Mucosa of rectum (tissue), 2 donors: Measurements from ENCODE around the gene ACAP2.

Experiments used
- H3K27ac ChIP-seq, 2 donors: one replicate each; pipeline ENCODE4 v1.7.0; 2013; ENCODE audit warnings: inconsistent platforms in 2 of 2, low read depth in 2 of 2, low read length in 2 of 2
- H3K27me3 ChIP-seq, 2 donors: one replicate each; pipeline ENCODE4 v1.7.0; 2013; ENCODE audit warnings: low read length in 2 of 2; ENCODE audit not compliant: control insufficient read depth in 2 of 2, insufficient read depth in 2 of 2
- H3K36me3 ChIP-seq, 2 donors: one replicate each; pipeline ENCODE4 v1.7.0; 2013; ENCODE audit warnings: low read length in 2 of 2; ENCODE audit not compliant: control insufficient read depth in 2 of 2, insufficient read depth in 2 of 2
- H3K4me1 ChIP-seq, 2 donors: one replicate each; pipeline ENCODE4 v1.7.0; 2013; ENCODE audit warnings: low read length in 2 of 2, mild to moderate bottlenecking in 1 of 2; ENCODE audit not compliant: control insufficient read depth in 2 of 2, insufficient read depth in 2 of 2
- H3K4me3 ChIP-seq, 2 donors: one replicate each; pipeline ENCODE4 v1.7.0; 2013; ENCODE audit warnings: low read length in 2 of 2
- H3K9ac ChIP-seq, 2 donors: one replicate each; pipeline ENCODE4 v1.7.0; 2013; ENCODE audit warnings: low read length in 2 of 2, low read depth in 1 of 2, mild to moderate bottlenecking in 1 of 2
- H3K9me3 ChIP-seq, 2 donors: one replicate each; pipeline ENCODE4 v1.7.0; 2013; ENCODE audit warnings: low read length in 2 of 2; ENCODE audit not compliant: control insufficient read depth in 2 of 2
- donor health status: healthy.
- donor health status: Normal muscosa, but diverticular disease.

Gene ACAP2

DNA sequence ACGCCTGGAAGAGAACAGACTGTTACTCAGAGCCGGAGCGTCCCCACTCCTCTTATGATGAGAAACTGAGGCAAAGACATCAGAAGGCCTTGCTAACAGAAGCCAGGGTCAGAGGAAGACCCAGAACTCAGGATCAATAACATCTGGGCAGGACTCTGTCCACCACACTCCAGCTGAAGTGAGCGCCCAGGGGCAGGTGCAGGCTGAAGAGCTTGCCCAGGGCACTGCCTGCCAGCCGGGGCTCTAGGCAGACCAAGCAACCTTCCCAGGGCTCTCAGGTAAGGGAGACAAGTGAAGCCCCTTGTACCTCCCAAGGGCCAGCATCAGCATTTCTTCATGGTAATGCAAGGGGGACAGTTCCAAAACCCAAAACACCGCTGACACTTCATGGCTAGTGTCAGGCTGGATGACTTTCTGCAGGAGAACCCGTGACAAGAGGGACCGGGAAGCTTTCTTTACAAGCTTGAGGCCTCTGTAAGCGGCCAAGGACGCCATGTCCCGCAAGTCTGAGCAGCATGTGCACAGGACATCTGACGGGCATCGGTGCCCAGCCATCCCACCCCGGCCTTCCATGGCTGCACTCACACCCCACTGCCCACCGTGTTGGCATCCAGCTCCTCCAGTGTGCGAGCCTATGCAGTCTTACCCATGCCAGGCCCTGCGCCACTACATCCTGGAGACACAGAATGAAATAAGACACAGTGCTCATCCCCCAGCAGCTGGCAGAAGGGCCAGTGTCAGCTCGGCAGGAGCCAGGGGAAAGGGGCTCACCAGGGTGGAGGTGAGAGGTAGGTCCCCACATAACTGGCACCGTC is 186.0 kb downstream of the ACAP2 start:
- no peaks in the 10 kb centered on the region for H3K27me3 ChIP-seq
- no peaks in the 10 kb centered on the region for H3K36me3 ChIP-seq
- H3K27ac ChIP-seq: no peak overlapping the region
- H3K9ac ChIP-seq: no peak overlapping the region
- H3K9me3 ChIP-seq: no peaks in the 10 kb centered on the region
- H3K4me1 ChIP-seq: peaks cover 18 to 23% of the 10 kb centered on the region in 2 donors
- H3K4me3 ChIP-seq: no peak overlapping the region

DNA sequence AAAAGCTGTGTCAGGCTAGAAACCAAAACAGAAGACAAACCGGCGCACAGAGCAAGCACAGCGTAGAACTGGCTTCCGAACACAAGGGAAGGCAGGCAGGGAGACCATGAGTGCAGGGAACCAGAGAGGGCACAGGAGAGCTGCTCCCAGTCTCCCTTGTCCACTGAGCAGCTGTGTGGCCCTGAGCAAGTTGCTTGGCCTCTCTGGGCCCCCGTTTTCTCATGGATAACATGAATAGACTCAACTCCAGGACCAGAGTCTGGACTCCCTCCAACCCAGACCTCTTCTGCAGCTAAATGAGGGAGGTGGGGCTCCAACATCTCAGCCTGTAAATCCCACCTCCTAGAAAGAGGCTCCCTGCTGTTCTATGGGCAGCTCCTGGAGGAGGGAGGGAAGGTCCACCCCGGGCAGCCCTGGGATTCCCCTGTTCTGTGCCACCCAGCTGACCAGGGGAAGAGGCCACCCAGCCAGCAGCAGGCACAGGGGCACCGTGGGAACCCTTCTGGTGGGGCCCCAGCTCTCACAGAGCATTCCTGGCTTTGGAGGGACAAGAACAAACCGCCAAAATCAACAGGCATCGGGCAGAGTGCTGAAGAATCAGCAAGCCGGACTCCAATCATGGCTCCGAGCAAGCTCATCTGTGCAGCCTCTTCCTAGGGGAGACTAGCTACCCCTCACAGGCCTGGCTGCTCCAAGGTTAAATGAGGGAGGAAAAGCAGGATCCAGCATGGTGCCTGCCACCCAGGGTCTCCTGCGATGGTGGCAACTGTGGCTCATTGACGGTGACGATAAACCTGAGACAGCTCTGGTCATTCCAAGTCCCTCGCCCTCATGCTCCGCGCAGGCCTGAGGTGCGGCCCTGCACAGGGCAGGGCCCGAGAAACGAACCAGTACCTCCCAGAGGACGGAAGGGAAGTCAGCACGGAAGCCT is 187.0 kb downstream of the ACAP2 start:
- Histone ChIP-seq H3K27ac (no peak overlapping the region), H3K27me3 (no peaks in the 10 kb centered on the region), H3K36me3 (no peaks in the 10 kb centered on the region), H3K9ac (no peak overlapping the region), H3K9me3 (no peaks in the 10 kb centered on the region), H3K4me1 (peaks cover 17 to 22% of the 10 kb centered on the region in 2 donors), H3K4me3 (no peak overlapping the region)

GRCh38 chr3:195255176-195255500 is 187.7 kb downstream of the ACAP2 start:
- Histone ChIP-seq H3K9ac (no peak overlapping the region), H3K27me3 (no peaks in the 10 kb centered on the region), H3K9me3 (no peaks in the 10 kb centered on the region), H3K4me1 (peaks cover 11 to 17% of the 10 kb centered on the region in 2 donors), H3K4me3 (no peak overlapping the region), H3K36me3 (no peaks in the 10 kb centered on the region), H3K27ac (no peak overlapping the region)

DNA sequence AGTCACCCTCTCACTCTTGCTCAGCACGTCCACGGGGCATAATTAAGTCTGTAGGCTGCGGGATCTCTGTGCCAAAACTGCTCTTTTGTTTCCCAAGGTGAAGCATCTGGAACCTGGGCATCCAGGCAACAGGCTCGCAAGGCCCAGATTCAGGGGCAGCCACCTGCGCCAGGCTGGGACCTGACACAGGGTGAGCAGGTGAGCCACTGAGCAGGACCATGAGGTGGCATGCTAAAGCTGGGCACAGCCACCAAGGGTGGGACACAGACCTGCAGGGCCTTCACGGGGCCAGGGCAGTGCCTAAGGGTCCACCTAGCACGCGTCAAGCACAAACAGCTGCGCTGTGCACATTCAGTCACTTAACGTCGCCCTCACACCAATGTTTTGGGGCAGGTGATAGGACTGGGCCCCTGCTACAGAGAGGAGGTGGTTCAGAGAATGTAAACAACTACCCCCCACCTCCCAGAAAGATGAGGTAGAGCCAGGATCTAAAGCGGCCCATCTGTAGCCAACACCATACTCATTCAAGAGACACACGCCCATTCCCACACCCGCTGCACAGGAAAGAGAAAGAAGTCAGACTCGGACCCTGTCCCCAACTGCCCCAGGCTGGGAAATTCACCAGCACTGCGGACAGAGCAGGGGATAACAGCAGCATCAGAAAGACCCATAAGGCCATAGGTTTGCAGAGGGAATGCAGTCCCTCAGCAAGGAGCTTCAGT is 188.2 kb downstream of the ACAP2 start:
- H3K4me1 ChIP-seq: peaks cover 10 to 17% of the 10 kb centered on the region in 2 donors
- no peak overlapping the region for H3K27ac ChIP-seq
- no peaks in the 10 kb centered on the region for H3K36me3 ChIP-seq
- no peak overlapping the region for H3K9ac ChIP-seq
- H3K9me3 ChIP-seq: no peaks in the 10 kb centered on the region
- no peak overlapping the region for H3K4me3 ChIP-seq
- no peaks in the 10 kb centered on the region for H3K27me3 ChIP-seq

DNA sequence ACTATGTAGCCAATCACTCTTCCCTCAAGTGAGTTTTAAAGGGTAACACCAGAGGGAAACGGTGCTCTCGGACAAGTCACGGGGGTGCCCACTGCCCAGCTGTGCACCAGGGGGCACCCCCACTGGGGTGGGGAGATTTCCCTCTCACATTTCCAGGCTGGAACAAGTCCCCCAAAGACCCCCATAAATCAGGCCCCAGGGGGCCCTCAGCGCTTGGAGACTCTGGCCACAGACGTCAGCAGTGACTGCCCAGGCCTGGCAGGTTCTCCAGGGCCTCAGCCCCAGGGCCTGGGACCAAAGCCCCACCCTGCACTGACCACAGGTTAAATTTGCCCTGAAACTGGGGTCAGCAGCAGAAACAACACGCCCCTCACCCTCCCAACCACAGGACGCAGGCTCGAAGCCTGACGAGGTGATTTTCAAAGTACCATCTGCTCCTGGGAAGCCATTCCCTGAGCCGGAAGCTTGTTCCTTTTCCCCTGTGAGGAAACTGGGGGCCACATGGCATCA is 188.8 kb downstream of the ACAP2 start:
- no peak overlapping the region for H3K9ac ChIP-seq
- peaks cover 4 to 11% of the 10 kb centered on the region in 2 donors for H3K4me1 ChIP-seq
- H3K27me3 ChIP-seq: no peaks in the 10 kb centered on the region
- no peaks in the 10 kb centered on the region for H3K9me3 ChIP-seq
- no peaks in the 10 kb centered on the region for H3K36me3 ChIP-seq
- no peak overlapping the region for H3K27ac ChIP-seq
- no peak overlapping the region for H3K4me3 ChIP-seq

GRCh38 chr3:195251336-195252065 is 191.3 kb downstream of the ACAP2 start:
- Histone ChIP-seq H3K36me3 (no peaks in the 10 kb centered on the region), H3K4me1 (no peaks in the 10 kb centered on the region), H3K4me3 (no peak overlapping the region), H3K9ac (no peak overlapping the region), H3K9me3 (no peaks in the 10 kb centered on the region), H3K27ac (no peak overlapping the region), H3K27me3 (no peaks in the 10 kb centered on the region)

DNA sequence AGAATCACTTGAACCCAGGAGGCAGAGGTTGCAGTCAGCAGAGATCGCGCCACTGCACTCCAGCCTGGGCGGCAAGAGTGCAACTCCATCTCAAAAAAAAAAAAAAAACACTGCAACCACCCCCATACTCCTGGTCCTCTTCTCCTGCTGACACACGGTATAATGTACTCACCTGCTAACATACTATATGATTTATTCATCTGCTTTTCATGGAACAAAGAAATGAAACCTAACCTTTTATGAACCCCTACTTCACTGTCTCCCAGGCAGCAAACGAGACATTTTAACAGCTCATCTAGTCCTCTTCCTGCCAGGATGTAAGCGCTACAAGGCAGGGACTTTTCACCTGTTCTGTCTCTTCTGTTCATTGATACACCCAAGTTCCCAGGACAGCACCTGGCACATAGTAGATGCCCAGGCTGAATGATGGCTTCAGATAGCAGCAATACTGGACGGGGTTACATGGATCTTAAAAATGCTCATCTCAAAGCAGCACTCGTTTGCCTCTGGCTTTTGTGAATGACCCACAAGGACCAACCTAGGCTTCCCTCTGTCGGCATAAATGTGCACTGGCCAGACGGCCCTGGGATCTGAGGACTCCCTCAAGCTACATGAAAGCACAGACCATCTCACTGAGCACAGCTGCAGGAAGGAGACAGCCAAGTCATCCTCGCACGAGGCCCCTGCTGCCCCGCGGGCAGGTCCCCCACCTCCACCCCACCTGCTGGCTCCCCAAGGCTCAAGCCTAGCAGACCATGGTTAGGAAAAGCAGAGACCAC is 192.2 kb downstream of the ACAP2 start:
- H3K27ac ChIP-seq: no peak overlapping the region
- no peaks in the 10 kb centered on the region for H3K36me3 ChIP-seq
- no peaks in the 10 kb centered on the region for H3K9me3 ChIP-seq
- H3K4me3 ChIP-seq: no peak overlapping the region
- H3K4me1 ChIP-seq: no peaks in the 10 kb centered on the region
- no peak overlapping the region for H3K9ac ChIP-seq
- no peaks in the 10 kb centered on the region for H3K27me3 ChIP-seq

DNA sequence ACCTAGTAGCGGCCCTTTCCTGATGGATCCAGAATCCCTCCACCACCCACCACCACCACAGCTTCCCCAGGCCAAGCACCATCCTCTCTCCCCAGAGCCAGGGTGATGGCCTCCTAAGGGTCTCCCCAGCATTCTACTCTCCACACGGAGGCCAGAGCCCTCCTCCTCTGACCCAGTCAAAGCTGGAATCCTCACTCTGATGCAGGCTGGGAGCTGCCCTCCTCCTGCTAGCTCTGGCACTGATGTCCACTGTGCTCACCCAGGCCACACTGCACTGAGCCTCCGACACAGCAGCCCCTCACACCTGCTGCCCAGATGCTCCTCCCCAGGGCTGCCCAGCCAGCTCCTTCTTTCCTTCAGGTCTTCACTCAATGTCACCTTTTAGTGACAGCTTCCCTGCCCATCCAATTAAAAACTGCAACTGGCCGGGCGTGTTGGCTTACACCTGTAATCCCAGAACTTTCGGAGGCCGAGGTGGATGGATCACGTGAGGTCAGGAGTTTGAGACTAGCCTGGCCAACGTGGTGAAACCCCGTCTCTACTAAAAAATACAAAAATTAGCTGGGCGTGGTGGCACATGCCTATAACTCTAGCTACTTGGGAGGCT is 192.9 kb downstream of the ACAP2 start:
- no peak overlapping the region for H3K9ac ChIP-seq
- no peaks in the 10 kb centered on the region for H3K9me3 ChIP-seq
- no peak overlapping the region for H3K27ac ChIP-seq
- no peaks in the 10 kb centered on the region for H3K4me1 ChIP-seq
- H3K36me3 ChIP-seq: no peaks in the 10 kb centered on the region
- no peak overlapping the region for H3K4me3 ChIP-seq
- no peaks in the 10 kb centered on the region for H3K27me3 ChIP-seq
